Vagina (tissue), 2 donors: ENCODE data around the gene AGO4. TPM values are rescaled to one million over a fixed set of nuclear protein-coding genes. Genes with fewer than 3 reads are reported as not detected.
"Not testable (repeated sequence)": the region's sequence is repeated elsewhere in the genome, so short reads cannot be mapped to it uniquely, and the experiment has no call there.

ENCODE experiments used
- DNase-seq, 2 donors: peaks; one replicate each; pipeline ENCODE4 v3.0.0-alpha.2; 2017; ENCODE audit errors: extremely low spot score in 2 of 2
- H3K27ac ChIP-seq: fragments of 200-600 bp; sonication (generic); one replicate; pipeline ENCODE4 v1.5.1; 2019
- H3K27me3 ChIP-seq: fragments of 200-600 bp; sonication (generic); one replicate; pipeline ENCODE4 v1.5.1; 2019
- H3K36me3 ChIP-seq, 2 donors: fragments of 200-600 bp; sonication (generic); one replicate each; pipeline ENCODE4 v1.5.1; 2017 to 2019
- H3K4me1 ChIP-seq: fragments of 200-600 bp; sonication (generic); one replicate; pipeline ENCODE4 v1.5.1; 2019
- H3K4me3 ChIP-seq, 2 donors: fragments of 200-600 bp; sonication (generic); 1 replicate in 1 of 2; 2 replicates in 1 of 2; pipeline ENCODE4 v1.5.1; 2016 to 2019
- H3K9me3 ChIP-seq: fragments of 200-600 bp; sonication (generic); one replicate; pipeline ENCODE4 v1.5.1; 2019
- POLR2A ChIP-seq, 2 donors: fragments of 450-650 bp; IDR thresholded peaks; one replicate each; pipeline ENCODE4 v1.6.1; 2017; ENCODE audit warnings: antibody characterized with exemption in 2 of 2, mild to moderate bottlenecking in 2 of 2, moderate library complexity in 2 of 2
- POLR2AphosphoS5 ChIP-seq, 2 donors: sonication (generic); formaldehyde crosslinking; IDR thresholded peaks; one replicate each; pipeline ENCODE4 v1.9.0; 2017; ENCODE audit warnings: antibody characterized with exemption in 2 of 2, mild to moderate bottlenecking in 2 of 2, low read depth in 1 of 2; ENCODE audit not compliant: insufficient read depth in 1 of 2
- intact Hi-C: fragments of 100-400 bp; cut with DNase I; formaldehyde crosslinking; loops from one replicate; pipeline ENCODE4 v1.15.1; 2023
- total RNA-seq: library from RNA; depleted of rRNA; stranded (reverse); fragments of >200 nt; gene quantifications from one replicate; pipeline ENCODE4 v1.2.3, GENCODE V29; 2016
- TF ChIP-seq, protein P1 (sequence below), 3 experiments: fragments of 450-650 bp in 2 of 3; fragments of 200-600 bp in 1 of 3; sonication (generic) in 1 of 3; IDR thresholded peaks; one replicate each; pipeline ENCODE4 v1.5.1; 2017 to 2019; ENCODE audit warnings: antibody characterized with exemption in 3 of 3, mild to moderate bottlenecking in 2 of 3, moderate library complexity in 2 of 3

The AGO4 gene
- total RNA-seq, 1 donor from 2014 or later, result 18.4 TPM

DNA sequence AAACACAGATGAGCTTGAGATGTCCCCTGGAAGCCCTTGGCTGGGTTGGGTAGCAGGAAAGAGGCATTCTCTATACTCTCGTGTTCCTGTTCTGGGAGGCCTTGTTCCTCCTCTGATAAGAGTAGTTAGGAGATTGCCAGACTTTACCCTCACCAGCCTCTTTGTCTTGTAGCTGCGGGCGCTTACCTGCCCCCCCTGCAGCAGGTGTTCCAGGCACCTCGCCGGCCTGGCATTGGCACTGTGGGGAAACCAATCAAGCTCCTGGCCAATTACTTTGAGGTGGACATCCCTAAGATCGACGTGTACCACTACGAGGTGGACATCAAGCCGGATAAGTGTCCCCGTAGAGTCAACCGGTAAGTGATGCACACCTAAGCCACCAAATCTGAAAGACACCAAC, 80.4 kb downstream of the AGO4 start:
- peaks cover 0 to 36% of the 10 kb centered on the region in 2 donors for H3K36me3 ChIP-seq

DNA sequence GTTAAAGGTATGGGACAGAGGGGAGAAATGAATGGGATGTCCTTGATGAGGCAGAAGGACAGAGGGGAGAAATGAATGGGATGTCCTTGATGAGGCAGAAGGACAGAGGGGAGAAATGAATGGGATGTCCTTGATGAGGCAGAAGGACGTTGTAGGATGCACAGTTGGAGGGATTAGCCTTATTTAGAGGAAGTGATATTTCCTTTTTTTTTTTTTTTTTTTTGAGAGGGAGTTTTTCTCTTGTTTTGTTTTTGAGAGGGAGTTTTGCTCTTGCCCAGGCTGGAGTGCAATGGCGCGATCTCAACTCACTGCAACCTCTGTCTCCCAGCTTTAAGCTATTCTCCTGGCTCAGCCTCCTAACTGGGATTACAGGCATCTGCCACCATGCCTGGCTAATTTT, 81.2 kb downstream of the AGO4 start:
- H3K4me3 ChIP-seq, intact Hi-C loops, H3K27ac ChIP-seq, H3K9me3 ChIP-seq, DNase-seq, H3K27me3 ChIP-seq: not testable (repeated sequence)
- Histone ChIP-seq H3K36me3 (peaks cover 0 to 42% of the 10 kb centered on the region in 2 donors), H3K4me1 (peaks cover 34% of the 10 kb centered on the region)

More for the DNA sequence above, 80.4 kb downstream of the AGO4 start:
- Histone ChIP-seq H3K27me3 (no peaks in the 10 kb centered on the region), H3K9me3 (no peaks in the 10 kb centered on the region), H3K4me3 (no peak overlapping the region), H3K27ac (no peak overlapping the region), H3K4me1 (peaks cover 36% of the 10 kb centered on the region)
- TF ChIP-seq POLR2AphosphoS5 (IDR thresholded peaks at IDR 0.05; ENCODE audit: insufficient read depth in 1 of 2, low read depth in 1 of 2), result no peak
- TF ChIP-seq, protein P1, sequence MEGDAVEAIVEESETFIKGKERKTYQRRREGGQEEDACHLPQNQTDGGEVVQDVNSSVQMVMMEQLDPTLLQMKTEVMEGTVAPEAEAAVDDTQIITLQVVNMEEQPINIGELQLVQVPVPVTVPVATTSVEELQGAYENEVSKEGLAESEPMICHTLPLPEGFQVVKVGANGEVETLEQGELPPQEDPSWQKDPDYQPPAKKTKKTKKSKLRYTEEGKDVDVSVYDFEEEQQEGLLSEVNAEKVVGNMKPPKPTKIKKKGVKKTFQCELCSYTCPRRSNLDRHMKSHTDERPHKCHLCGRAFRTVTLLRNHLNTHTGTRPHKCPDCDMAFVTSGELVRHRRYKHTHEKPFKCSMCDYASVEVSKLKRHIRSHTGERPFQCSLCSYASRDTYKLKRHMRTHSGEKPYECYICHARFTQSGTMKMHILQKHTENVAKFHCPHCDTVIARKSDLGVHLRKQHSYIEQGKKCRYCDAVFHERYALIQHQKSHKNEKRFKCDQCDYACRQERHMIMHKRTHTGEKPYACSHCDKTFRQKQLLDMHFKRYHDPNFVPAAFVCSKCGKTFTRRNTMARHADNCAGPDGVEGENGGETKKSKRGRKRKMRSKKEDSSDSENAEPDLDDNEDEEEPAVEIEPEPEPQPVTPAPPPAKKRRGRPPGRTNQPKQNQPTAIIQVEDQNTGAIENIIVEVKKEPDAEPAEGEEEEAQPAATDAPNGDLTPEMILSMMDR (IDR thresholded peaks at IDR 0.05), result no peak
- no peak for TF ChIP-seq POLR2A (IDR thresholded peaks at IDR 0.05)
- DNase-seq, result no peak
- intact Hi-C loops, result no loop called here

DNA sequence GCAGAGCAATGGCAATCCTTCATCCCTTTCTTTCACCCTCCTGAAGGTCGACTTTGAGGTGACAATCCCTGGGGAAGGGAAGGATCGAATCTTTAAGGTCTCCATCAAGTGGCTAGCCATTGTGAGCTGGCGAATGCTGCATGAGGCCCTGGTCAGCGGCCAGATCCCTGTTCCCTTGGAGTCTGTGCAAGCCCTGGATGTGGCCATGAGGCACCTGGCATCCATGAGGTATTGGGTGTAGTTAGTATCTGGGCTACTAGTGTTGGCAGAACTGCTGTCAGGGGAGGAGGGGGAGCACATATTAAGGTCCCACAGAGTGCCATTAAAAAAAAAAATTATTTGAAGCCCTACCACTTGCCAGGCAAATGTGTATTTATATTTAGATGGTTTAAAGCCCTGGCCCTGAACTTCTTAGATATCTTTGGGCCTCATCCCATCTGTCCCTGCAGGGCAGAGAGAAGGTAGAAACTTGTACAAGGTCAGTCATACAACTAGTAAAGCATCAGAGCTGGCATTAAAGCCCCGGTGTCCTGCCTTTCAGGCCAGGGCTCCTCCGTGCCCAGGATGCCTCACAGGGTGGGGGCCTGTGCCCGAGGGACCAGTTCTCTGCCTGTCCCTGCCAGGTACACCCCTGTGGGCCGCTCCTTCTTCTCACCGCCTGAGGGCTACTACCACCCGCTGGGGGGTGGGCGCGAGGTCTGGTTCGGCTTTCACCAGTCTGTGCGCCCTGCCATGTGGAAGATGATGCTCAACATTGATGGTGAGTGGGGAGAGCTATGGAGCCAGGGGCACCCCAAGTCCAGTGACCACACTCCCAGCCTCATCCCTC, 85.4 kb downstream of the AGO4 start:
- intact Hi-C loops, result no loop called here
- Histone ChIP-seq H3K27ac (no peak overlapping the region), H3K4me1 (no peaks in the 10 kb centered on the region), H3K36me3 (peaks cover 4 to 66% of the 10 kb centered on the region in 2 donors), H3K9me3 (no peaks in the 10 kb centered on the region), H3K27me3 (no peaks in the 10 kb centered on the region), H3K4me3 (no peak overlapping the region)
- DNase-seq, result no peak
- TF ChIP-seq POLR2AphosphoS5 (IDR thresholded peaks at IDR 0.05; ENCODE audit: insufficient read depth in 1 of 2, low read depth in 1 of 2) (no peak), POLR2A (IDR thresholded peaks at IDR 0.05) (no peak)
- TF ChIP-seq, protein P1 (IDR thresholded peaks at IDR 0.05), result no peak

DNA sequence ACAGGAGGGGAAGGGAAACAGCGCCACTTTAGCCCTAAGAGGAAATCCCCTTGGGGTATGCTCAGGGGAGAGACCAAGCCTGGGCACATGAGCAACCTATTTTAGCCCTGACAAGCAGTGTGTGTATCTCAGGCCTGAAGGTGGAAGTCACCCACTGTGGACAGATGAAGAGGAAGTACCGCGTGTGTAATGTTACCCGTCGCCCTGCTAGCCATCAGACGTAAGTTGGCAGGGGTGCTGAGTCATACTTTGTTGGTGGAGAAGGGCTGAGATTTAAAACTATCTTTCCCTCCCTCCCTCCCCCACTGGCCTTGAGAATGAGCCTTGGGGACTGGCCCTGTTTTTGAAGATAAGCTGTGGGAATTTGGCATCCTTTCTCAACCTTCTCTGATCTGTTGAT, 86.4 kb downstream of the AGO4 start:
- Histone ChIP-seq H3K27ac (no peak overlapping the region), H3K9me3 (no peaks in the 10 kb centered on the region), H3K4me3 (no peak overlapping the region), H3K36me3 (peaks cover 4 to 73% of the 10 kb centered on the region in 2 donors), H3K4me1 (no peaks in the 10 kb centered on the region), H3K27me3 (no peaks in the 10 kb centered on the region)
- TF ChIP-seq POLR2AphosphoS5 (IDR thresholded peaks at IDR 0.05; ENCODE audit: insufficient read depth in 1 of 2, low read depth in 1 of 2), result no peak
- TF ChIP-seq, protein P1 (IDR thresholded peaks at IDR 0.05), result no peak
- TF ChIP-seq POLR2A (IDR thresholded peaks at IDR 0.05), result no peak
- intact Hi-C loops, result no loop called here
- DNase-seq, result no peak

DNA sequence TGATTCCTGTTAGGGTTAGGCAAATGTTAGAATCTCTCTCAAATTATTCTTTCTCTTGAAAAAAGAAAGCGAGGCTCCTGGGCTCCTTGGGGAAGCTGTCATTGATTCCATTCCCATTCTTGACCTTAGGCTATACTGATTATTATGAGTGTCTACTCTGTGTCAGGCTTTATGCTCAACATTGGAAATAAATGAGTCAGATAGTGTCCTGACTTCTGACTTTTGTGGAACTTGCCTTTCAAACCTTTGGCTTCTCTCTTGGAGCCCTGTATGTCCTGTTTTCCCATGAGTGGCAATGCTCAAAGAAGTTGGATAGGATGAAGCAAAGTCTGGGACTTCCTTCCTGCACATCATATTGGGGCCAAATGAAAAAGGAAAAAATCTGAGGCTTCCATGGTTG, 86.8 kb downstream of the AGO4 start:
- Histone ChIP-seq H3K4me3 (no peak overlapping the region), H3K9me3 (no peaks in the 10 kb centered on the region), H3K27me3 (no peaks in the 10 kb centered on the region), H3K27ac (no peak overlapping the region), H3K36me3 (peaks cover 4 to 70% of the 10 kb centered on the region in 2 donors), H3K4me1 (no peaks in the 10 kb centered on the region)
- DNase-seq, result no peak
- intact Hi-C loops, result no loop called here
- TF ChIP-seq POLR2A (IDR thresholded peaks at IDR 0.05) (no peak), POLR2AphosphoS5 (IDR thresholded peaks at IDR 0.05; ENCODE audit: insufficient read depth in 1 of 2, low read depth in 1 of 2) (no peak)
- TF ChIP-seq, protein P1 (IDR thresholded peaks at IDR 0.05), result no peak
